ENCODE measurements around the gene IL4R.
"Not testable (repeated sequence)": the region's sequence is repeated elsewhere in the genome, so short reads cannot be mapped to it uniquely, and the experiment has no call there.

The IL4R gene

DNA sequence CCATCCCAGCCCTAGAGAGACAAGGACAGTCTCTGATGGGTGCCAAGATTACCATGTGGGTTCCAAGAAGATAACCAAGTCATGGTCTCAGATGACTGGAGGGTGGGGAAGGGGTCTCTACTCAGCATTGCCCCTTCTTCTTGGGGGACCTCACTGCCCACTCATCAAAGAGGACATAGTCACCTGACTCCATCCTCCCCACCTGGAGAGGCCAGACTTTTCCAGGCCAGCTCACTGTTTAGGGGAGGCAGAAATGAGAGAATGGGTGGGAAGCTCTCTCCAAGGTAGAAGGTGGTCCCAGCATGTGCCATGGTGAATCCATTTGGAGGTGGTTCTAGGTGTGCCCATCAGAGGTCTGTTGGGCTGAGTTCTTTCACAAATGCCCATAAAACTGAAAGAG is 67.5 kb downstream of the IL4R start:
- no peak for DNase-seq (ENCODE audit: low spot score)

DNA sequence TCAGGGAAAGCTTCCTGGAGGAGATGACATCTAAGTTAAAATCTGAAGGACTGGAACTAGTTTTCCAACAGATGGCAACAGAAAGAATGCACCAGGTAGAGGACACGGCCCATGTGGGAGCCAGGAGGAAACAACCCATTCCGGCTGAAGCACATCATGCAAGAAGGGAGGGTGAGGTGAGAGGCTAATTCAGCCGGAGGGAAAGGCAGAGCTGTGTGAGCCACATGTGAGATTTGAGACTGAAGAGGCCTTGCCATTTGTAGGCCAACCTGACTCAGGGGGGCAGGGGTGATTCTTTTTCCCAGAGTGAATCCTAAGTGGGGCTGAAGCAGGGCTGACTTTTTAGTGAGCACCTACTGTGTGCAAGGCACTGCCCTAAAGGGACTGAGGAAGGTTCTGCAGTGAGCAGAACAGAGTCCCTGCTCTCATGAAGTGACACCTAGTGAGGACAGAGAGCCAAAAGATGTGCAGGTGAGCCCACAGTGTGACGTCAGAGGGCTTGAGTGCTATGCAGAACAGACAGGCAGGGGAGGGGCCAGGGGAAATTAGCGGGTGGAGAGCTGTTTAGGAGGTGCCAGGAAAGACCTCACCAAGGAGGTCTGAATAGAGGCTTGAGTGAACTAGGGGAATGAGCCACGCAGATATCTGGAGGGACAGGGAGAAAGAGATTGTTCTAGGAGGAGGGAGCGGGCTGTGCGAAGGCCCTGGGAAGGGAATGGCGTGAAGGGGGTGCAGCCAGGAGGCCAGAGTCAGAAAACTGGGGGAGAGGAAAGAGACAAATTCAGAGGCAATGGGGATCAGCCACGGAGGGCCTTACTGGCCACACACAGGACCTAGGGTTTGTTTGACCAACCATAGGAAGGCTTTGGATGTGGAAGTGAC is 68.4 kb downstream of the IL4R start:
- no peak for DNase-seq (ENCODE audit: low spot score)

DNA sequence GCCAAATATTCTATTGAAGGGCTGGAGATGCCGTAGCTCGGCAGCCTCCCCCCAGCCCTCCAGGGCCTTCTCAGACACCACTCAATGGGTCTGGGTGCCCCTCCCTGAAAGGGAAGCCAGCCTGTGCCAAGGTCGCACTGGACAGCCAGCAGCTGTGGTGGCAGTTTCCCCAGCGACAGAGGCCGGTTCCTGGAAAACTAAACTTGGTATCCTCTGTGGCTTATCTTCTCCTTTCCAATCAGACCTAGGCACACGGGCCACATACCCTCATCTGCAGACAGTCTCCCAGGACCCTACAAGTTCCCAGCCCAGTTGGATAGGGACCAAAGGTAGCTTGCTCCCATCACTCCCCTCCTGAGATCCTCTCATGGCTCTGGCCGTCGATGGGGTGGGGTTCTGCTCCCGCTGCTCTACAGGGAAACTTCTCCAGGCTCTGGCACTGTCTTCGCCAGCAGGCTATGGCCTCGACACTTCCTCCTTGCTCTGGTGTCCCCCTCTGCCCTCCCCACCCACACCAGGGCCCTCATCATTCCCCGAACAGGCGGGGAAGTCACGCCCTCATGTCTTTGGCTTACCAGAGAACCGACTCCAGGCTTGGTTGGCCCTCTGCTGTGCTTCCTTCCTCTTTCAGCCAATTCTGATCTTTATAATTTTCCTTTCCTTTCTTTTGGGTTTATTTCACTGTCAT is 69.9 kb downstream of the IL4R start:
- no peak for DNase-seq (ENCODE audit: low spot score)

DNA sequence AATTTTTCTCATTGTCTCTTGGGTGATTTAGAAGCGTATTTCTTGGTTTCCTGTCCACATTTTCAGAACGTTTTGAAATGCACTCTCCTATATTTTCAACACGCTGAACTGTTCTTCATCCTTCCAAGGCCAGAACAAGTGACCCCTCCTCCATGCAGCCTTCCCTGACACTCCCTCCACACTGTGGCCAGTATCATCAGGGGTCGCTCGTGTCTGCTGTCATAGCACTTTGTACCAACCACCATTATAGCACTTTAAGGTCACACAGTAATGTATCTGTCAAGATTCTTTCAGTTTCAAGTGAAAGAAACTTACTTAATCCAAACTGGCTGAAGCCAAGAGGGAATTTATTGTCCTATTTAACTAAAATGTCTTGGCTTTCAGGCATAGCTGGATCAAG is 70.7 kb downstream of the IL4R start:
- no peak for DNase-seq (ENCODE audit: low spot score)

DNA sequence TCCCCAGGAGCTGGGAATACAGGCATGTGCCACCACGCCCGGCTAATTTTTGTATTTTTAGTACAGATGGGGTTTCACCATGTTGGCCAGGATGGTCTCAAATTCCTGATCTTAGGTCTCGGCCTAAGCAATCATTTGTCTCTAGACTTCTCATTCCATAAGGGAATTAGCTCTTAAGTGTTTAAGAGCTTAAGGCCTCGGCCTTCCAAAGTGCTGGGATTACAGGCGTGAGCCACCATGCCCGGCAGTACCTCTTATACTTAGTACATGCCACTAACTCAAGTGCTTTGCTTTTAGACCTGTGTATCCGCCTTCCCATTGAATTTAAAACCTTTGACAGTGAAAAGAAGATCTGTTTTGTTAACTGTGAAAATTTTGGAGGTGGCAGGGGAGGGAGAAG is 71.6 kb downstream of the IL4R start:
- DNase-seq (ENCODE audit: low spot score) = no peak

DNA sequence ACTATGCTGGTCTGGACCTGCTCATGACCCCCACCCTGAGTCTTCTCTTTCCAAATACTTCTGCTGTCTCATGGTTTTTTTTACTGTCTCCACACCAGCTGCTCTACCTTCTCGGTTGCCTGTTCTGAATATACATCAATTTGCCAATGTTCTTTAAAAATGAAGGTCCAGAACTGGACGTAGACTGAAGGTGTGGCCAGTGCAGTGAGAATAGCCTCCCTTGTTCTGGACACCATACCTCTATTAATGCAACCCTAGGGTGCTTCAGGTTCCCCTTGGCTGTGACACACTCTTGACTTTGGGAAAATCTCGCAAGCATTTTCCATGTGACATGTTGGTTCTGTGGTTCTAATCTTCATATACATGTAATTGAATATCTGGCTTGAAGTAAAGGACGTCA is 72.9 kb downstream of the IL4R start:
- DNase-seq (ENCODE audit: low spot score) = no peak

DNA sequence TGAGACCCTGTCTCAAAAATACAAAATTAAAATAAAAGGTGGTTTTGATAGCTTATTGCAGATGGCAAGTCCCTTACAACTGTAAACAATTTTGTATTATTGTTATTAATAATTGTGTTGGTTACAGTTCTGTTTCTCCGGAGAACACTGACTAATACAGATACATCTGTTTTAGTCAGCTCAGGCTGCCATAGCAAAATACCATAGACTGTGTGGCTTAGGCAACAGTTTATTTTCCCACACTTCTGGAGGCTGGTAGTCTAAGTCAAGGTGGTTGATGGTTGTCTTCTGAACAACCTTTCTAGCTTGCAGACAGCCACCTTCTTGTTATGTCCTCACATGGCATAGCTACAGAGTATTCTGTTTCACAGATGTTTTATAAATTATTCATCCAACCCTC is 74.0 kb downstream of the IL4R start:
- no peak for DNase-seq (ENCODE audit: low spot score)

DNA sequence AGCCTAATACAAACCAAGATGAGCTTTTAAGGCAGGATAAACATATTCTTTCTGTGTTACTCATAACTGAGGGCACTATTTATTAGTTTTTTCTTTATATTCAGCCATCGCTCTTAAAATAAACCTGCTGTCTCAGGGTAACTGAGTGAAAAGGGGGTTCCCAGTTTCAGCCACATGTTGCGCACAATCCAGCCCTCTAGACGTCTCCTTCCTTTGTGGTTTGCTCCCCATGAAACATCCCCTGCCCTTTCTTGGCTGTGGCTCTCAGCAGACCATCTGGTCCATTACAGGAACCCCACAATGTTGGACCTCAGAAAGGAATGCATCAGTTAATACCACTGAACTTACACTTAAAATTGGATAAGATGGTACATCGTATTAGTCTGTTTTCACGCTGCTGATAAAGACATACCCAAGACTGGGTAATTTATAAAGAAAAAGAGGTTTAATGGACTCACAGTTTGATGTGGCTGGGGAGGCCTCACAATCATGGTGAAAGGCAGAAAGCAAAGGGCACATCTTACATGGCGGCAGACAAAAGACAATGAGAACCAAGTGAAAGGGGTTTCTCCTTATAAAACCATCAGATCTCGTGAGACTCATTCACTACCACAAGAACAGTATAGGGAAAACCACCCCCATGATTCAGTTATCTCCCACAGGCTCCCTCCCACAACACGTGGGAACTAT is 75.6 kb downstream of the IL4R start:
- DNase-seq (ENCODE audit: low spot score) = no peak

DNA sequence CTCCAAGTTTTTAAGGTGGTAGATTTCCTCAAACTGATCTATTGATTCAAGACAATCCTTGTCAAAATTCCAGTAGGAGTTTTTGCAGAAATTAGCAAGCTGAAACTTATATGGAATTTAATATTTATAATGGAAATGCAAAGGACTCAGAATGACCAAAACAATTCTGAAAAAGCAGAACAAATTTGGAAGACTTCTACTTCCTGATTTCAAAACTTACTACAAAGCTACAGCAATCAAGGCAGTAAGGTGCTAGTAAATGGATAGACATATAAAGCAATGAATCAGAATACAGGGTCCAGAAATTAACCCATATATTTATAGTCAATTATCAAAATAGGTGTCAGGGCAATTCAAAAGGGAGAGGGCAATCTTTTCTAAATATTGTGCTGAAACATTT is 76.4 kb downstream of the IL4R start:
- DNase-seq (ENCODE audit: low spot score) = no peak

DNA sequence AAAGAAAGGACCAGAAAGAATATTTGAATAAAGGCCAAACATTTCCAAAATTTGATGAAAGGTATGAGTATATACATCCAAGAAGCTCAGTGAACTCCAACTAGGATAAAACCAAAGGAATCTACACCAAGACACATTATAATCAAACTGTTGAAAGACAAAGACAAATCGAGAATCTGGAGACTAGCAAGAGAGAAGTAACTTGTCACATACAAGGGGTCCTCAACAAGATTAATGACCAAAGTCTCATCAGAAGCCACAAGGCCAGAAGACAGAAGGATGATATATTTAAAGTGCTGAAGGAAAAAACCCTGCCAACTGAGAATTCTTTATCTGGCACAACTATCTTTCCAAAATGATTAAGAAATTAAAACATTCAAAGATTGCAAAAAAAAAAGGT is 78.9 kb downstream of the IL4R start:
- no peak for DNase-seq (ENCODE audit: low spot score)

DNA sequence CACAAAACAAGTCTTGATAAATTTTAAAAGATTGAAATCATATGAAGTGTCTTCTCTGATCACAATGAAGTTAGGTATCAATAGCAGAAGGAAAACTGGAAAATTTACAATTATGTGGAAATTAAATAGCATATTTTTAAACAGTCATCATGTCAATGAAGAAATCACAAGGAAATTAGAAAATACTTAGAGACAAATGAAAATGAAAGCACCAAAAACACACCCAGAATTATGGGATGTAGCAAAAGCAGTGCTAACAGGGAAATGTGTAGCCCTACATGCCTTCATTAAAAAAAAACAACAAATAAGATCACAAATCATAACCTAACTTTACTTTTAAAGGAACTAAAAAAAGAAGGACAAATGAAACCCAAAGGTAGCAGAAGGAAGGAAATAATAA is 80.7 kb downstream of the IL4R start:
- no peak for DNase-seq (ENCODE audit: low spot score)

DNA sequence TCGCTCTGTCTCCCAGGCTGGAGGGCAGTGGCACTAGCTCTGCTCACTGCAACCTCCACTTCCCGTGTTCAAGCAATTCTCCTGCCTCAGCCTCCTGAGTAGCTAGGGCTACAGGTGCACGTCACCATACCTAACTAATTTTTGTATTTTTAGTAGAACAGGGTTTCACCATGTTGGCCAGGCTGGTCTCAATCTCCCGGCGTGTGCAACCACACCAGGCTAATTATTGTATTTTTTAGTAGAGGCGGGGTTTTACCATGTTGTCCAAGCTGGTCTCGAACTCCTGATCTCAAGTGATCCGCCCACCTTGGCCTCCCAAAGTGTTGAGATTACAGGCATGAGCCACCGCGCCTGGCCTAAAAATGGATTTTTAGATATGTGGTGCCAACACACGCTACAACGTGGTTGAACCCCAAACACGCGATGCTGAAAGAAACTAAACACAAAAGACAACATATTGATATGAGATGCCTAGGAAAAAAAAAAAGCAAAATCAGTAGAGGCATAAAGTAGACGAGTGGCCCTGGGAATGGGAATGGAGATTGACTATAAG is 84.6 kb downstream of the IL4R start:
- DNase-seq (ENCODE audit: low spot score) = not testable (repeated sequence)

DNA sequence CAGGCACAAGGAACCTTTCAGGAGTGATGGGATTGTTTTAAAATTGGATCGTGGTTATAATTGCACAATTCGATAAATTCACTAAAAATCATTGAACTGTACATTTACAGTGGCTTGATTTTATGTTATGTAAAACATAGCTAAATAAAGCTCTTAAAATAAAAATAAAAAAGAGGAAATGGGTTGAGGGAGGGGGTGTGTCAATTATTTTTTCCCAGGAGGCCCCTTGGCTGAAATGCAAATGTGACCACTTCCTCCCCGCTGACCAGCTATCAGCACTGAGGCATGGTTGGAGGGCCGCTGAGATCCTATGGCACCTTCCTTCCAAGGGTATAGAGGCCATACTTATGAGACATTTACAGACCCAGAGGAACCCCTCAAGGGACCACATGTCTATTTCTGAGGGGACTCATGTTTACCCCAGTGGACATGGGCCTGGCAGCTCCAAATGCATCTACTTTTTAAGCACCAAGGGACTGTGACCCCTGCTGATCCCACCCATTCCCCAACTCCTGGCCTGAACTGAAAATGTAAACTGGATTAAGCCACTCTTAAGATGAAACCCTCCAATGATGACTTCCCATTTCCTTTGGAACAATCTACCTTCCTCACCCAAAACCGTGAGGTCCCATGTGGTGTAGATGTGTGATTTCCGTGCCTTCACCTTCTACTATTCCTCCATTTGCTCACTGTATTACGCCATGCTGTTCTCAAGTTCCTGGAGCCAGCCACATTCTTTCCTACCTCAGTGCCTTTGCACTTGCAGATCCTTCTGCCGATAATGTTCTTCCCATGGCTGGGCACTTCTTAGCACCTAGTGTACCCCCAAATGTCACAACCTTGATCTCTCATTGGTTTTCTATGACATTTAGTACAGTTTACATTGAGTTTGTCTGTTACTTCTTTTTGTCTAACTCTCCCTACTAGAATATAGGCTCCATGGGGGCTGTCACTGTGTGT is 85.4 kb downstream of the IL4R start:
- DNase-seq (ENCODE audit: low spot score) = no peak

DNA sequence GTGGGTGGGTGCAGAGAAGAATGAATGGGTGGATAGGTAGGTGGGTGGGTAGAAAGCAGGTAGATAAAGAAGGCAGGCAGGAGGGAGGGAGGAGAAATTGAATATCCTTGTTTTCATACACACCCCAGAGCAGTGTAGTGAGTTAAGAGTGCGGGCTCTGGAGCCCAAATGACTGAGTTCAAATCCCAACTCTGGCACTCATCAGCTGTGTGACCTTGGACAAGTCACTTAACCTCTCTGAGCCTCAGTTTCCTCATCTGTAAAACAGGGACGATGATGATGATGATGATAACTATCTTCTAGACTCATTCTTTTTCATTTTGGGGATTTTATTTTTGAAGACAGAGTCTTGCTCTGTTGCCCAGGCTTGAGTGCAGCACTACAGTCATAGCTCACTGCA is 86.2 kb downstream of the IL4R start:
- DNase-seq (ENCODE audit: low spot score) = no peak

DNA sequence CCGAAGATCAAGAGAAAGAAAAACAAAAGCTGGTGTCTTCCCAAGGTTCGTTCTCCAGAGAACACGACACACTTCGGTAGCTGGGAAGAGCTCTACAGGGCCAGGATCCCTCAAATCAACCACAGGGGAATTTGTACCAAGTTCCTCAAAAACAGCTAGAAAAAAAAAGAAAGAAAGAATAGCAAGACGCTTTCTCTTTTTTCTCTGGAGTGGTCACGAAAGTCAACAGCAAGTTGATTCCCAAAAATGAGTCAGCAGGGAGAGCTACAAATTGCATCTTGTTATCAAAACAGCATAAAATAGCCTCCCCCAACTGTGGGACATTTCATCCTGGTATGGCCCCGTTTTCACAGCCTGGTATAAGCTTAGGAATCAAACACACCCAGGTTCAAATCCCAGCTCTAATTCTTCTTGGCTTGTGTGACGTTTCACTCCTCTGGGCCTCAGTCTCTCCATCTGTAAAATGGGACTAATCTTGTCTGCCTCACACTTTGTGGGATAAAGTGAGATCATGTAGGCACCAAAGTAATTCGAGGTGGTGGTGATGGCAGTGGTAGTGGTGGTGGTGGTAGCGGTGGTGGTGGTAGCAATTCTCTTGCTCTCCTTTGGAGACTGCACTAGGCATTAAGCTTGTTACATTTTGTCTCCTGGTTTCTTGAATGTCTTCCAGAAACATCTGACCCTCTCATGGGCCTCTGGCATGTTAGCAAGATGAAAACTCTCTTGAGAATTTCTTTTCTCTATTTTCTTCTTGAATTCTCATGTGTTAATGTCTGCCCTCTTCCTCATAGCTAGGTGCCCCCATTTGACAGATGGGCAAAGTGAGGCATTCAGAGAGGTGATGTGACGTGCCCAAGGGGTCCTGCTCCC is 87.2 kb downstream of the IL4R start:
- no peak for DNase-seq (ENCODE audit: low spot score)

DNA sequence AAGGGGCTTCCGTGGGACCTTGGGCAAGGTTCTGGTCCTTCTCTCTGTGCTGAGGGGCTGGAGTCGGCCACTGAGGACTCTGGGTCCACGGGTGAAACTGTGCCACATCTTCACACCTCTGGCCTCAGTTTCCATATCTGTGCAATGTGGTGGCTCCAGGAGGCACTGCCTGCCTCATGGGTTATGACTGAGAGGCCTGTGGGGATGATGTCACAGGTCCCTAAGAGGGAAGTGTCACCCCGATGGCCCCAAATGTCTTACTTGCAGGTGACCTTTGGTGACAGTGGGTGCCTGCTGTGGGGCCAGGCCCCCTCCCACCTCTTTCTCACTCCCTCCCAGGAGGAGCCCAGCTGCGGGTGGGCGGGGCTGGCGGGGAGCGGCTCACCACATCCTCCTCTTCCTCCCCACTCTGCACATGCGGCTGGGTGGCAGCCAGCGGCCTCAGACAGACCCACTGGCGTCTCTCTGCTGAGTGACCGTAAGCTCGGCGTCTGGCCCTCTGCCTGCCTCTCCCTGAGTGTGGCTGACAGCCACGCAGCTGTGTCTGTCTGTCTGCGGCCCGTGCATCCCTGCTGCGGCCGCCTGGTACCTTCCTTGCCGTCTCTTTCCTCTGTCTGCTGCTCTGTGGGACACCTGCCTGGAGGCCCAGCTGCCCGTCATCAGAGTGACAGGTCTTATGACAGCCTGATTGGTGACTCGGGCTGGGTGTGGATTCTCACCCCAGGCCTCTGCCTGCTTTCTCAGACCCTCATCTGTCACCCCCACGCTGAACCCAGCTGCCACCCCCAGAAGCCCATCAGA is 88.2 kb downstream of the IL4R start, which contains the start of gene IL21R:
IL21R (plus strand) TSS at position 407 of the 801 bp plus-strand sequence. CDS start 27,898 bp downstream, outside the sequence.
- peak; percentile 74 for DNase-seq (ENCODE audit: low spot score)

DNA sequence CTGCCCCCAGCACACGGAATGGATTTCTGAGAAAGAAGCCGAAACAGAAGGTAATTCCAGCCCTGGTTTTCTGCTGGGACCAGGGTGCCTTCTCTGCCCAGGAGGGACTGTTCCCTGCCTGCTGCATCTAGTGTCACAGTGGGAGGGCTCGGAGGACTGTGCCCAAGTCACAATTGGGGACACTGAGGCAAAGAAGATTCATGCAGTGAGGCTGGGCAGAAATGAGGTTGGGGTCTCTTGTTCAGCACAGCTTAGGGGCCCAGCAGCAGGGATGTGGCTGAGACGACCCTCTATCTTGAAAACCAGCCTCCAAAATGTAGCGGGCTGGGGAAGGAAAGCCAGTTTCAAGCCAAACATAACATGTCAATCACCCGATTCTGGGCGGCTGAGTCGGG is 88.8 kb downstream of the IL4R start:
- no peak for DNase-seq (ENCODE audit: low spot score)

DNA sequence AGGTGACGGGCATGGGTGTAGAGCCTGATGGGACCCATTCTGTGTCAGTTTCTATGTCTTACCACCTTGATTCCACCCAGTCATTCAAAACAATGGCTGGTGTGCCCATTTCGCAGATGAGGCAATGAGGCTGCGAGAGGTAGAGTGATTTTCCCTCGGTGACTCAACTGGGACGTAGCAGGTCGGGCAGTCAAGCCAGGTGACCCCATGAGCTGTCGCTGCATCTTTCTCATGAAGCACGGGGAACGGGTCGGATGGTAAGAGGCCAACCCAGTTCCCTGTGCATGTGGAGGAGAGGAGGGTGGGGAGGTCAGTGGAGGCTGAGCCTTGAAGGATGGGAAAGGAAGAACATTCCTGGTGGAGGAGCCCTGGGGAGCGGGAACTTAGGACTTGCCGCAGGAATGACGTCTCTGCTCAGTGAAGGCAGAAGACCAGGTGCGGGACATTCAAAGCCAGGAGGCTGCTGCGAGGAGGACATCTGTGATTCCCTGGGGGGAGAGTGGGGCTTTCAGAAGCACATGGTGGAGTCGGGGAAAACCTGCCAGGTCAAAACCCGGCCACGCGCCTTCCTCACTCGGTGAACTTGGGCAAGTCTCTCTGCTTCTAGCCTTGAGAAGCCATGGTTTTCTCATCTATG is 89.3 kb downstream of the IL4R start:
- DNase-seq (ENCODE audit: low spot score) = no peak

DNA sequence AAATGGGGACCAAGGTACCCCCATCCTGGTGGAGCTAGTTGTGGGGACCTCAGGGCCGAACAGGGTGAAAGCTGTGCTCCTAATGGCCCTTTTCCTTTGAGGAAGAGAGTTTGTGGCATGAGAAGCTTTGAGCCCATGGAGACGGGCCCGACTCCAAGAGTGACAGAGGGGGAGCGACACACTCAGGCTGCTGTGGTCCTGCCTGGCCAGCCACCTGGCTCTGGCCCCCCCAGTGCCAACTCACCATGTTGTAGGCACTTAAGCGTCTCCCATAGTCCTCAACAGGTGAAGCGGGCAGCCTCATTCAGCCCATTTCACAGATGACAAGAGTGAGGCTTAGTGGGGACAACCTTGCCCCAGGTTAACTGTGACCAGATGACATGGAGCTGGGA is 89.8 kb downstream of the IL4R start:
- no peak for DNase-seq (ENCODE audit: low spot score)
